AG10803 (cell line): ENCODE results near the gene RFX8.

Experiments used
- DNase-seq: peaks from one replicate; pipeline ENCODE4 v3.0.0; 2010; ENCODE audit warnings: low read depth
- H3K4me3 ChIP-seq: 2 replicates; pipeline ENCODE4 v1.5.1; 2011; ENCODE audit warnings: mild to moderate bottlenecking, low read length, control low read depth
- TF ChIP-seq, protein P1 (sequence below): conservative IDR thresholded peaks from 2 replicates; pipeline ENCODE4 v1.5.1; 2011; ENCODE audit warnings: mild to moderate bottlenecking, low read length, control low read depth, inconsistent platforms

The RFX8 gene

DNA sequence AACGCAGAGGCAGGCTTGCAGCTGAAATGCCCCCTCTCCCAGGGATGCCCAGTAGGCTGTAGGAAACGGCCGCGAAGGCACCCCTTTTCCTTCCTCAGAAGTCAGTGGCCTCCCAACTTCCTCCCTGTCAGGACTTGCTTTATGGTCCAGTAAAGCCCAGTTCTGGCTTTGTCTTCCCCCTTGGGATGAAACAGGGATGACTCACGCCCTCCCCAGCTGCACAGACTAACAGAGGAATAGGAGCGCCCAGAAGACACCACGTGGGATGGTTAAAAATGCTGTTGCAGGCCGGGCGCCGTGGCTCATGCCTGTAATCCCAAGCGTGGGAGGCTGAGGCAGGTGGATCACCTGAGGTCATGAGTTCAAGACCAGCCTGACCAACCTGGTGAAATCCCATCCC, 94.5 kb downstream of the RFX8 start:
- TF ChIP-seq, protein P1, sequence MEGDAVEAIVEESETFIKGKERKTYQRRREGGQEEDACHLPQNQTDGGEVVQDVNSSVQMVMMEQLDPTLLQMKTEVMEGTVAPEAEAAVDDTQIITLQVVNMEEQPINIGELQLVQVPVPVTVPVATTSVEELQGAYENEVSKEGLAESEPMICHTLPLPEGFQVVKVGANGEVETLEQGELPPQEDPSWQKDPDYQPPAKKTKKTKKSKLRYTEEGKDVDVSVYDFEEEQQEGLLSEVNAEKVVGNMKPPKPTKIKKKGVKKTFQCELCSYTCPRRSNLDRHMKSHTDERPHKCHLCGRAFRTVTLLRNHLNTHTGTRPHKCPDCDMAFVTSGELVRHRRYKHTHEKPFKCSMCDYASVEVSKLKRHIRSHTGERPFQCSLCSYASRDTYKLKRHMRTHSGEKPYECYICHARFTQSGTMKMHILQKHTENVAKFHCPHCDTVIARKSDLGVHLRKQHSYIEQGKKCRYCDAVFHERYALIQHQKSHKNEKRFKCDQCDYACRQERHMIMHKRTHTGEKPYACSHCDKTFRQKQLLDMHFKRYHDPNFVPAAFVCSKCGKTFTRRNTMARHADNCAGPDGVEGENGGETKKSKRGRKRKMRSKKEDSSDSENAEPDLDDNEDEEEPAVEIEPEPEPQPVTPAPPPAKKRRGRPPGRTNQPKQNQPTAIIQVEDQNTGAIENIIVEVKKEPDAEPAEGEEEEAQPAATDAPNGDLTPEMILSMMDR = no peak
- no peak overlapping the region for H3K4me3 ChIP-seq
- DNase-seq = peak; percentile 58

DNA sequence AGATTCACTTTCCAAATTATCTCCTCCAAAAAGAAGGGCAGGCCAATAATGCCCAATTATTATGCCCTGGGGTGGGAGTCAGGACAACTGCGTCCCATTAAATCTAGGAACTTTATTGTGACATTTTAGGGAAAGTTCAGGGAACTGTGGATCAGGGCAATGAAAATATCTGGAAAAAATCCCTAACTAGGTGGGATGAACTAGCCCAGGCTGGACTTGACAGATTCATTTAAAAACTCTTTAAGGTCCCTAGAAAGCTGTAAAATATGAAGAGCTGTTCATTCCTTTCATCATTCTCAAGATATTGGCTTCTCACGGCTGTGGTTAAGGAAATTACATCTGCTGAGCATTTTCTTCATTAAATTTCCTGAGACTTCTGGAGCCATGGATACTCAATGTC, 95.8 kb downstream of the RFX8 start:
- no peak for DNase-seq
- TF ChIP-seq, protein P1 = no peak
- H3K4me3 ChIP-seq = no peak overlapping the region

DNA sequence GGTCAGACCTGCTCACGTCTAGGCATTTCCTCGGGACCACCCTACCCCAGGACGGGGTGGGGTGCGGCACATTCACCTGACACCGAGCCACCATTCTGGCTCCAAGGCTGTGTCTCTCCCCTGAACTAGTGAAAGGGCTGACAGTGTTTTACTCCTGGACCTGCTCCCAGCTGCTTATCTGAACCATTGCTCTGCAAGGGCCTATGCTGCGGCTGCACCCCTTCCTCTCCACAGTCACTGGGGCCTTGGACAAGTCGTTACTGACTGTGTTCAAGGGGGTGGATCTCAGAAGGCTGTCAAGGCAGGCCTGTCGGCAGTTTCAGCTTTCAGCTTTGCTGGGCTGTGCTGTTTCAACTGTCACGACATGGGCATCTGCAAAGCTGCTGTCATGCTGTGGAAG, 99.3 kb downstream of the RFX8 start:
- no peak for DNase-seq
- H3K4me3 ChIP-seq = no peak overlapping the region
- TF ChIP-seq, protein P1 = no peak

DNA sequence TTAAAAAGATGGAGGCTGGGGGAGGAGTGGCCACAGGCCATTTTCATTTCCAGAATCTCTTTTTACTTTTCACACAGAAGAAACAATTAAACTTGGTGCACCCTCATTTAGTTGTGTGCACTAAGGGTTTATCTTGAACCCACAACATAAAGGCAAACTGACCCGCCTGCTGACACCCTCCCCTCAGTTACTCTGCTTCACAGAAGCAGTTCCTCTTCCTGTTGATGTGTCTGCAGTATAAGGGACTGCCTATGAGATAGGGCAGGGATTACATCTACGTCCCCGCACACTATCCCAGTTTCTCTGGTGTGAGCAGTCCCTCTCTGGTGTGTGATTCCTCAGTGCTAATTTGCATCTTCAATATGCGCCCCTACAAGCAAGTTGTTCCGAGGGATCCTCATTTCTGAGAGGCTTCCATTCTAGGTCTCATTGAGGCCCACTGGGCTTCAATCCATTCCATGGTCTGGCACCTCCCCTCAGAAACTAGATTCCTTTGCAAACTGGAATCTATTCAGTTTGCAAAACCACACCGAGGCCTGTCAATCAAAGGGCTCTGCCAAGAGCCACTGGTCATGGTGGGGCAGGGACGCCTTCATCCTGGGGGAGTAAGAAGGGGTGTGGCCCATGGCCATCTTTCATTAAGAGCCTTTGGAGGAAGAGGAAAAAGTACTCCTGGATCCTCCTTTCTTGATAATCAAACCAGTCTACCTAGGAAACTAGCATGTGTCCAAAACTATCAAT, 99.9 kb downstream of the RFX8 start:
- no peak overlapping the region for H3K4me3 ChIP-seq
- DNase-seq = no peak
- TF ChIP-seq, protein P1 = no peak

DNA sequence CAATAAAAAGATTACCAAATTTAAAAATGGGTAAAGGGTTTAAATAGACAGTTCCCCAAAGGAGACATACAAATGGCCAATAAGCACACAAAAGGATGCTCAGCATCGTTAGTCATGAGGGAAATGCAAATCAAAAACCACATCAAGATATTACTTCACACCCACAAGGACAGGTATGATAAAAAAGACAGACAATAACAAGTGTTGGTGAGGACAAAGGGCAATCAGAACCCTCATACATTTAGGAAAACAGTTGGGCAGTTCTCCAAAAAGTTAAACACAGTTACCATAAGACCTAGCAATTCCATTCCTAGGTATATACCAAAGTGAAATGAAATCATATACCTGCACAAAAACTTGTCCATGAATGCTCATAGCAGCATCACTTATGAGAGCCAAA, 102.1 kb downstream of the RFX8 start:
- TF ChIP-seq, protein P1 = no peak
- no peak overlapping the region for H3K4me3 ChIP-seq
- no peak for DNase-seq

DNA sequence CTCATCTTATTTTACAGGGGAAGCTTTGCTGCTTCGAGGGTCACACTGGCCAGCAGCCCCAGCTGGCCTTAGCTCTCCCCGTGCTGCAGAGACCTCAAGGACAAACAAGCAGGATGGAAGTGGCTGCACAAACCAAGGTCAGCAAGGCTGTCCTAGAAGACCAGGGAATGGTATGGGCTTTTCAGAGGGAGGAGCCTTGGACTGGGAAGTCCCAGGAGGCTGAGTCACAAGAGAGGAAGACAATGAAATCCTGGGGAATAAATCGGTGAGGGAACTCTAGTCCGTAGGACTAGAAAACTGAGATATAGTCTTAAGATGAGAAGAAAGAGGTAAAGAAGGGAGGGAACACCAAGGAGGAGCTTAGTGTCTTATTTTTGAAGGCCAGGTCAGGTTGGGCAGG, 103.3 kb downstream of the RFX8 start:
- DNase-seq = no peak
- TF ChIP-seq, protein P1 = no peak
- H3K4me3 ChIP-seq = no peak overlapping the region

DNA sequence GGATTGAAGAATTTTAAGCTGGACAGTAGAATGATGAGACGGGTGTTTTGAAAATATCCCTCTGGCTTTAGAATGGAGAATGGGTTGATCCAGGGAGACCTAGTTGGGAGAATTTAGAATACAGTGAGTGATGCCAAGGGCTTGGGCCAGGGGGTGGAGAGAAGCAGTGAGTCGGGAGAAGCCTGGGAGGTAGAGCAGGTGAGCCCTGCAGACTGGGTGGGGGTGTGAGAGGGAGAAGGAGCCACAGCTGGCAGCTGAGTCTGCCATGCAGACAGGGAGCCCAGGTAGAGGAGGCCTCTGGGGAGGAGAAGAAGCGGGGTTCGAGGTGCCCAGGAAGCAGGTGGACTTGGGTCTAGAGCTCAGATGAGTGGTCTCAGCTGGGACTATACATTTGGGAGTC, 105.8 kb downstream of the RFX8 start:
- TF ChIP-seq, protein P1 = no peak
- DNase-seq = no peak
- H3K4me3 ChIP-seq = no peak overlapping the region
